ENCODE data around the gene LMTK3.

DNA sequence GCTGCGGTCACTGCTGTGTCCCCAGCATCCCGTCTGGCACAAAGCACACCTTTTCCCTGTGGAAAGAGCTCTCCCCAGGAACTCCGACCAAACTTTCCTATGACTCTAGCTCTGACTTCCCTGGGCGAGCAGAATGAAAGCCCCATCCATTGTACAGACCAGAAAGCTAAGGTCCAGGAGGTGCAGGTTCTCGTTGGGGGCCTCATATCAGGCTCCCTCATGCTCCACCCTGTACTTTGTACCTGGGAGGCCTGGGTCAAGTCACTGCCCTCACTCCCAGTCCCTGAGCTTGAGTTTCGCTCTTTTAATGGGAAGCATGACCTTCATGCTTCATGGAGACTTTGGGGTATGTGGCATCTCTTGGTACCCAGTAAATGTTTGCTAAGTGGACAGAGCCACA lies 24.1 kb downstream of the LMTK3 start:
- TF ChIP-seq, protein P1, sequence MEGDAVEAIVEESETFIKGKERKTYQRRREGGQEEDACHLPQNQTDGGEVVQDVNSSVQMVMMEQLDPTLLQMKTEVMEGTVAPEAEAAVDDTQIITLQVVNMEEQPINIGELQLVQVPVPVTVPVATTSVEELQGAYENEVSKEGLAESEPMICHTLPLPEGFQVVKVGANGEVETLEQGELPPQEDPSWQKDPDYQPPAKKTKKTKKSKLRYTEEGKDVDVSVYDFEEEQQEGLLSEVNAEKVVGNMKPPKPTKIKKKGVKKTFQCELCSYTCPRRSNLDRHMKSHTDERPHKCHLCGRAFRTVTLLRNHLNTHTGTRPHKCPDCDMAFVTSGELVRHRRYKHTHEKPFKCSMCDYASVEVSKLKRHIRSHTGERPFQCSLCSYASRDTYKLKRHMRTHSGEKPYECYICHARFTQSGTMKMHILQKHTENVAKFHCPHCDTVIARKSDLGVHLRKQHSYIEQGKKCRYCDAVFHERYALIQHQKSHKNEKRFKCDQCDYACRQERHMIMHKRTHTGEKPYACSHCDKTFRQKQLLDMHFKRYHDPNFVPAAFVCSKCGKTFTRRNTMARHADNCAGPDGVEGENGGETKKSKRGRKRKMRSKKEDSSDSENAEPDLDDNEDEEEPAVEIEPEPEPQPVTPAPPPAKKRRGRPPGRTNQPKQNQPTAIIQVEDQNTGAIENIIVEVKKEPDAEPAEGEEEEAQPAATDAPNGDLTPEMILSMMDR (IDR thresholded peaks at IDR 0.05): no peak
- TF ChIP-seq POLR2A (IDR thresholded peaks at IDR 0.05): no peak
